Stimulated activated CD4-positive, alpha-beta T cell treated with anti-CD3 and anti-CD28 coated beads, Interleukin-4, amount 100 ng/mL, for 4 hours (primary cell): Measurements from ENCODE around the gene UBASH3B.

ENCODE experiments used
- DNase-seq, 2 experiments: peaks; one replicate each; pipeline ENCODE4 v3.0.0-alpha.2; 2020

The UBASH3B gene

DNA sequence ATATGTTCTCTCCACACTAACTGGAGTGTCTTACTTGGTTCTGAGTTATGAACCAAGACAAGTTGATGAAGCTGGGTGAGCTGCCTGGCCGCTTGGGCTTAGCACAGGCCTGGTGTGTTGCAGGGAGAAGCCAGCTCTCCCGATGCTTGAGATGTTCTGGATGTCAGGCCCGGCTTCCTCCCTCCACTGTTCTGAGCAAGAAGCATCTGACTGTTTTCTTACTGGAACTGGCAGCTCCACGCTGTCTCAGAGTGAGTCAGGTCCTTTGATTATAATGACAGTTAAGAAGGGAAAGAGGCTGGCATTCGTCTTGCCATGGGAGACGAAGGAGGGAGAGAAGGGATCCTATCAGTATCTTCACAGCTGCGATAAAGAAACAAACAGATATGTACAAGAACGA, 136.3 kb downstream of the UBASH3B start:
- no peak for DNase-seq

GRCh38 chr11:122793515-122793914, 138.0 kb downstream of the UBASH3B start:
- DNase-seq: no peak

DNA sequence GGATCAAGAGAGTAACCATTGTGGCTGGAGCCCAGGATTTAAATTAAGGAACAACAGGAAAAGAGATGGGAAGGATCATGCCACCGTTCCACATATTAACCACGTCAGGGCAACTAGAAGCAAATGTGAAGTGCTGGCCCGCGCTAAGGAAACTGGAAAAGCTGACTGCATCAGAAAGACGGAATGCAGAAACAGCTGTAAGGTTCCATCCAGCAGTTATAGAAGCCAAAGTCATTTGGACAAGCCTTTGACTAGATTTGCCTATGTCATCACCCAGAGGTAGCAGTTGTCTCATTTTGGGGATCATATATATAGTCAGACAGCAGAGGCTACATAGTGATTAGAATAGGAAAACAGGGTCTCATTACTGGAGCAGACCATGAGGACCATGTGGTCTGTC, 139.8 kb downstream of the UBASH3B start:
- DNase-seq: no peak

- DNase-seq: peak; percentile 55 to 71
Measured at GRCh38 chr11:122796128-122796717, 140.7 kb downstream of the UBASH3B start.

DNA sequence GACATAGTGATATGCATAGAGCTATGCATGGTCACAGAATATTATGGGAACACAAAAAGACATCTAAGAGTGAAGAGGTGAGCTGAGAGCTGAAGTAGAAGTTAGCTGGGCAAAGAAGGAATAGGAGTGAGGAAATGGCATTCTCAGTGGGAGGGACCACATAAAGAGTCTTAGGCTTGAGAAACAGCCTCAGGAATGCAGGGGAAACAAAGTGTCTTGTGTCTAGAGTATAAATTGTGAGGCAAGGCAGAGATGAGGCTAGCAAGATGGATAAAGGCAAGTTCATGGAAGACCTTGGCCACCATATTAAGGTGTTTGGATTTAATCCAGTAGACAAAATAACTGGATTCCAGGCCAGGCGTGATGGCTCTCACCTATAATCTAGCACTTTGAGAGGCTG, 142.1 kb downstream of the UBASH3B start:
- DNase-seq: no peak

GRCh38 chr11:122799406-122800105, 144.0 kb downstream of the UBASH3B start:
- DNase-seq: no peak

DNA sequence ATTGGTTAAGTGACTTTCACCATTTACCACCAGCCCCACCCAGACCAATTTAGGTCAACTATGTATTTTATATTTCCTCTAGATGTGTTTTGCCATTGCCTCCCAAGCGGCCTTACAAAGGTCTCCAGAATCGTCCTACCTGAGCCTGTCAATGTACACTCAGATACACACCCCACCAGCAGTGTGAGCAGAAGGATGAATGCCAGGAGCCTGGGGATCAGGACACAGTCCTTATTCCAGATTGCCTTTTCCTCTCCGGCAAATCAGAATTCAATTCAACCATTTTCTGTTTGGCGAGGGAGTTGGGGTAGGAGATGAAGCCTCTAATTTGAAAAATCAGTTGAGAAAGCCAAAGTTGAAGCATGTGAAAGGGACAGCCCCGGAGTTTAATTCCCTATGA, 147.4 kb downstream of the UBASH3B start:
- DNase-seq: no peak

DNA sequence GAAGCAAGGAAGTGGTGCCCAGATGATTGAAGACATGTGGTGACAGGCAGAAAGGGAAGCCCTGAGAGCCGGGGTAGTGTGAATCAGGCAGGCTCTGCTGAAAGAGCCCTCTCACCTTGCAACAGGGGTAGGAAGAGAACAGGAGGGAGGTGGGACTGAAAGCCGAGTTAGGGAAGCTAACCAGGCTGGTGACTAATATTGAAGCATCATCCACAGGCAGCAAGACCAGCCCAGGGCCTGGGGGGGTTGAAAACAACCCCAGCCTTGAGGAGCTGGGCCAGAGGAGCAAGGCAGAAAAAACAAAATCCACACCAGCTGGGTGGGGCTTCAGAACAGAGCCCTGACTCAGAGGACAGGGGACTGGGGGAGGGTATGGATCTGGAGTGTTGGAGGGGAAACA, 147.8 kb downstream of the UBASH3B start:
- DNase-seq: no peak

DNA sequence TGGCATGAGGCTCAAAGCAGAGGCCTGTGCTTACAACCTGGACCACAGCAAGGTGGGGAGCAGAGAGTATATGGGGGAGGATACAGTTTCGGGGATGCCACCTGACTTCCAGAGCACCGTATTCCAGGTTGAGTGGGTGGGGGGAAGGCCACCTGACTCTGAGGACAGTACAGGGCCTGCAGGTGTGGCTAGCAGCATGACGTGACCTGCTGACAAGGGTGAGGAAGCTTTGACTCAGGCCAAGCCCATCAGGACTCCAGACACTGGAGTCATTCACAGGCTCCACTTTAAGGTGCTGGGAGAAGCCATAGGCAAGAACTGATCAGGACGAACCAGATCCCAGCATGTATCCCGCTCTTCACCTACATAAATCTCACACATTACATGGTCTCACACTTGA, 148.2 kb downstream of the UBASH3B start:
- no peak for DNase-seq

GRCh38 chr11:122804161-122804560, 148.6 kb downstream of the UBASH3B start:
- no peak for DNase-seq

GRCh38 chr11:122804796-122805195, 149.3 kb downstream of the UBASH3B start:
- no peak for DNase-seq

- no peak for DNase-seq
Measured at GRCh38 chr11:122807731-122808477, 152.4 kb downstream of the UBASH3B start.

GRCh38 chr11:122808478-122808869, 153.0 kb downstream of the UBASH3B start:
- DNase-seq: no peak

GRCh38 chr11:122809866-122810265, 154.3 kb downstream of the UBASH3B start:
- no peak for DNase-seq

GRCh38 chr11:122811721-122812120, 156.2 kb downstream of the UBASH3B start:
- no peak for DNase-seq

GRCh38 chr11:122812638-122813037, 157.1 kb downstream of the UBASH3B start:
- no peak for DNase-seq

DNA sequence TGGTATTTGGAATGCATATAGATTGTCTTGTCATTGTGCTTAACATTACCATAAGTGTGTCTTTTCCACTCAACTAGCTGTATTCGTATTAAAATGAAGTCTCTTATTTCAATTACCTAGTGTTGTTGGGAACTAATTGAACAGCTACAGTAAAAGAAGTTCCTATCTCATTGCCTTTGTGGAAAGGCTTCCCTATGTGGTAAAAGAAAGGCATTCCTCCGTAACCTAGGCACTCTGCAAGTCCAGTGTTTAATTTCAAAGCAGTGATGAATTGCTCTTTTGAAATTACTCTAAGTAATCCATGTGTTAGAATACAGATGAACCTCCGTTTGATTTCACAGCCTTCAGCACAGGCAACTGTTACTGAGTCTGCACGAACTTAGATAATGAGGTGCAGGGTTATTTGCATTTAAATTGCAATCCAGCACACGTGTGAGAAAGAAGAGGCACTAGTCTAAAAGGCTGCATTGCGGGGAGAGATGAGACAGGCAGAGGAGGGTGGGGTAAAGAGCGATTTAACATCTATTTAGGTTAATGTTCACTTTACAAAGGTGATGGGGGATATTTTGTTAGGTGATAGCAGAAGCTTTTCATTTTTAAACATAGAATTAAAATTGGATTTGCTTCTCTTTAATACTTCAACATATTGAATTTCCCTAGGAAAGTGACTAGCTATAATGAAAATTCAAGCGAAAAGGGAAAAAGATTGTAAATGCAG, 157.8 kb downstream of the UBASH3B start:
- no peak for DNase-seq

DNA sequence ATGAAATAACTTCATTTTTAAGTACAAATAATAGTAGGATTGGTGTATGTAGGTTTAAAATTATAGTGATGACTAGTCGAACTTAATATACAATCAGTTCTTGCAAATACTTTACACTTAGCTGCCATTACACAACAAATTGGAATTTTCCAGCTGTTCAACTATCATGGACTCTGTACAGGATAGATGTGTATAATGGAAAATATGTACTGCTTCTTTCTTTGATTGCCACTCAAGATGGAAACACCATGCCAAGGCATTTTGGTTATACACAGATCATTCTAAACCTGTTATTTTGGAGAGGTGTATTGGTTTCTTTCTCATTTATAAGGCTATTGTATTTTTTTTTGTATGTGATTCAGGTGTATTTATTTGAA, 158.4 kb downstream of the UBASH3B start:
- DNase-seq: no peak

DNA sequence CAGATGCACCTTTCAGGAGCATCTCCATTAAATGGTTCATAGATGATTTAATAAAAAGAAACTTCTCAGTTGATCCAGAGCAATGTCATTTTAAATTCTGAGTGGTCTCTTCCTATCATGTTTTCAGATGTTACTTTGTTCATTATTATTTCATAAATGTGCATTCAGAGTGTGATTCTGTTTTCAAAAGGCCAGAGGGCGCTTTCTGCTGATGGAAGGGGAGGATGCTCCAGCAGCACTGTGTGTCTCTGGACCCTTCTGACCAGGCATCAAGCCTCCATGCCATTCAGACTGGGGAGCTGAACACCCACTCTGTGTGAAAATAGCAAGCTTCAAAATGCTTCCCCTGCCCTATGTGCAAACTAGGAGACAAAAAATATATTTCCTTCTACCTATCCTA, 158.9 kb downstream of the UBASH3B start:
- DNase-seq: no peak

GRCh38 chr11:122815900-122816299, 160.4 kb downstream of the UBASH3B start:
- no peak for DNase-seq

DNA sequence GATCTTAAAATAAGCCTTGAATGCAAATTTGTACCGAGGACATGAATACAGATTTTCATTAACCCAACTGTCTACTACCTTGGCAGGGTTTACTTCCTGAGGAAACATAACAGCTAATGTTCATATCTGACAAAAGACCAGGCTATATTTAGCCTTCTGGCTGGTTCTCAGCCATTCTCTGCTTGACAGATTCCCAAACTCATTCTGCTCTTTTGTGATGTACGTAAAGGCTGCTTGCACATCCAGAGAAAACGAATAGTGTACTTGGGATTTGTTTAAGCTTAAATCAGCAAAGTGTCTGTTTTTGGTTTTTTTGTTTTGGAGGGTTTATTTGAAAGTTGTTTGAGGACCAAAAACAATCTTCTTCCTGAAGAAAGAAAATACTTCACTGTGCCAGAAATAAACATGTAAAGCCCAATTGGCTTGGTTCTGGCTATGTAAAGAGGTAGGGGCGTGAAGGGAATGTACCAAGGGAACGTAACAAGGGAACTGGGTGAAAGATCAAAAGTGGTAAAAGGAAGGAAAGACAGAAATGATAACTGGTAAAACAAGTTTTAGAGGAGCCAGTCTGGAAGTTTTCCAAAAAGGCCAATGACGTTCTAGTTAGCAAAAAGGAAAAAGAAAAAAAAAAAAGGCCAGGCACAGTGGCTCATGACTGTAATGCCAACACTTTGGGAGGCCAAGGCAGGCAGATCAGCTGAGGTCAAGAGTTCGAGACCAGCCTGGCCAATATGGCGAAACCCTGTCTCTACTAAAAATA, 161.4 kb downstream of the UBASH3B start:
- DNase-seq: no peak

DNA sequence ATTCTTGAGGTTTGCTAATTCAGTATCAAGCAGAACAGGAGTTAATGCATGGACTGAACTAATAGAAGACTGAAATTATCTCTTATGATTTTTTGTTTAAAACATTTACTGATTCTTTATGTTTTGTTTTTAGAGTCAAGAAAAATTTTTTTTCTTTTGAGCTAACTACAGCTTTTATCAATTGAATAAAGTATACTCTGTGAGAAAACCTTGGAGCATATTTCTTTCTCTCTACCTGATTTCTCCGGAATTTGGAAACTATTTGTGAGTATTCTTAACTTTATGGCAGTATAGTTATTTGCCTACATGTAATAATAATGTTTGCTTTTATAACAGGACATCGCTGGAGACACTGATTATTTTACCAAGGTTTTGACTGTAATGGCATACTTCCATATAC, 164.6 kb downstream of the UBASH3B start:
- no peak for DNase-seq

- DNase-seq: no peak
Measured at GRCh38 chr11:122821169-122821568, 165.6 kb downstream of the UBASH3B start.
